IMR-90 (cell line): ENCODE results near the gene PRRC2A. TPM values are rescaled to one million over a fixed set of nuclear protein-coding genes. Genes with fewer than 3 reads are reported as not detected.
A peak's percentile ranks its signal among the peaks of the same experiment; 100 is the strongest.

Experiments
- ATAC-seq: fragments of 200-7000 bp; cut with Tn5 transposase; 2 replicates; pipeline ENCODE4 v1.9.1; 2020; ENCODE audit warnings: low read depth, mild to moderate bottlenecking, moderate library complexity
- BruUV-seq: library from RNA; stranded (reverse); fragments of 400-500 nt; replicated peaks from 2 replicates; lab custom pipeline; 2021; lab: Mats Ljungman, UMichigan
- CTCF ChIA-PET: fragments of 300-600 bp; formaldehyde crosslinking; extraction: SDS; loops from one replicate; lab custom pipeline; 2021; ENCODE audit warnings: antibody characterized with exemption; lab: Yijun Ruan, JAX
- POLR2A ChIA-PET: fragments of 300-600 bp; sonication (Branson Sonifier 250); formaldehyde crosslinking; loops from one replicate; lab custom pipeline; 2022; ENCODE audit warnings: antibody characterized with exemption; ENCODE audit not compliant: unreplicated experiment; lab: Charles Lee
- DNase-seq: peaks from one replicate; pipeline ENCODE4 v3.0.0; 2013
- H2AFZ ChIP-seq: replicated peaks from 2 replicates; pipeline ENCODE3; 2013; ENCODE audit warnings: low read length, mild to moderate bottlenecking; ENCODE audit not compliant: poor library complexity
- H2AK5ac ChIP-seq: 2 replicates; pipeline ENCODE4 v1.6.1; 2013; ENCODE audit warnings: low read depth, low read length, inconsistent platforms
- H2AK9ac ChIP-seq: replicated peaks from 2 replicates; pipeline ENCODE3; 2013; ENCODE audit warnings: mild to moderate bottlenecking, low read depth, low read length, moderate library complexity; ENCODE audit not compliant: poor library complexity
- H2BK120ac ChIP-seq: 2 replicates; pipeline ENCODE4 v1.6.1; 2013; ENCODE audit warnings: low read depth, low read length, inconsistent platforms
- H2BK15ac ChIP-seq: 3 replicates; pipeline ENCODE4 v1.6.1; 2013; ENCODE audit warnings: low read depth, low read length, inconsistent platforms
- H2BK20ac ChIP-seq: 2 replicates; pipeline ENCODE4 v1.6.1; 2013; ENCODE audit warnings: low read depth, mild to moderate bottlenecking, inconsistent platforms, low read length, moderate library complexity
- H2BK5ac ChIP-seq: 2 replicates; pipeline ENCODE4 v1.6.1; 2013; ENCODE audit warnings: mild to moderate bottlenecking, low read depth, low read length, inconsistent platforms; ENCODE audit not compliant: poor library complexity, severe bottlenecking
- H3K14ac ChIP-seq: replicated peaks from 2 replicates; pipeline ENCODE4 v1.6.1; 2013; ENCODE audit warnings: low read depth, low read length, inconsistent platforms
- H3K18ac ChIP-seq: 2 replicates; pipeline ENCODE4 v1.6.1; 2013; ENCODE audit warnings: low read depth, low read length, control low read depth
- H3K23ac ChIP-seq: 2 replicates; pipeline ENCODE4 v1.6.1; 2013; ENCODE audit warnings: low read depth, low read length, inconsistent platforms
- H3K27ac ChIP-seq: 2 replicates; pipeline ENCODE4 v1.5.1; 2013; ENCODE audit warnings: mild to moderate bottlenecking, control low read depth, low read length; ENCODE audit not compliant: insufficient read depth
- H3K27me3 ChIP-seq: 2 replicates; pipeline ENCODE4 v1.6.1; 2013; ENCODE audit warnings: low read length; ENCODE audit not compliant: control insufficient read depth, insufficient read depth
- H3K36me3 ChIP-seq: 2 replicates; pipeline ENCODE4 v1.6.1; 2013; ENCODE audit warnings: low read length, mixed read lengths; ENCODE audit not compliant: control insufficient read depth, insufficient read depth
- H3K4ac ChIP-seq: 2 replicates; pipeline ENCODE4 v1.6.1; 2013; ENCODE audit warnings: low read depth, low read length, inconsistent platforms
- H3K4me1 ChIP-seq: 2 replicates; pipeline ENCODE4 v1.6.1; 2013; ENCODE audit warnings: low read length, mixed read lengths; ENCODE audit not compliant: control insufficient read depth, insufficient read depth
- H3K4me2 ChIP-seq: 2 replicates; pipeline ENCODE4 v1.6.1; 2013; ENCODE audit warnings: low read depth, mild to moderate bottlenecking, control low read depth, low read length, moderate library complexity
- H3K4me3 ChIP-seq: 2 replicates; pipeline ENCODE4 v1.5.1; 2013; ENCODE audit warnings: low read depth, mild to moderate bottlenecking, control low read depth, low read length, moderate library complexity; ENCODE audit not compliant: insufficient read depth
- H3K56ac ChIP-seq: 2 replicates; pipeline ENCODE4 v1.6.1; 2013; ENCODE audit warnings: low read length, inconsistent platforms; ENCODE audit not compliant: insufficient read depth; ENCODE audit errors: extremely low read depth
- H3K79me1 ChIP-seq, 2 experiments: 2 replicates each; pipeline ENCODE4 v1.6.1; 2013; ENCODE audit warnings: low read length in 2 of 2, inconsistent platforms in 1 of 2, low read depth in 1 of 2
- H3K9ac ChIP-seq: 2 replicates; pipeline ENCODE4 v1.6.1; 2013; ENCODE audit warnings: low read depth, low read length, control low read depth
- H3K9me1 ChIP-seq: 2 replicates; pipeline ENCODE4 v1.6.1; 2013; ENCODE audit warnings: low read length, inconsistent platforms; ENCODE audit not compliant: insufficient read depth
- H3K9me3 ChIP-seq: 2 replicates; pipeline ENCODE4 v1.6.1; 2013; ENCODE audit warnings: low read length; ENCODE audit not compliant: control insufficient read depth, insufficient read depth
- H4K20me1 ChIP-seq: 2 replicates; pipeline ENCODE4 v1.6.1; 2013; ENCODE audit warnings: low read length, inconsistent platforms; ENCODE audit not compliant: insufficient read depth
- H4K5ac ChIP-seq: 2 replicates; pipeline ENCODE4 v1.6.1; 2013; ENCODE audit warnings: mild to moderate bottlenecking, low read depth, low read length, control low read depth
- H4K8ac ChIP-seq, 2 experiments: 2 replicates each; pipeline ENCODE4 v1.6.1; 2013; ENCODE audit warnings: low read depth in 2 of 2, low read length in 2 of 2, control low read depth in 1 of 2, inconsistent platforms in 1 of 2
- H4K91ac ChIP-seq: 2 replicates; pipeline ENCODE4 v1.6.1; 2013; ENCODE audit warnings: low read depth, low read length, inconsistent platforms; ENCODE audit not compliant: insufficient read depth
- CEBPB ChIP-seq: IDR thresholded peaks from 2 replicates; pipeline ENCODE4 v1.6.1; 2012; ENCODE audit warnings: low read depth, low read length, improper control_type of control experiment
- ELK1 ChIP-seq: fragments of 150-350 bp; IDR thresholded peaks from 2 replicates; pipeline ENCODE4 v1.6.1; 2016; ENCODE audit warnings: low read depth, mild to moderate bottlenecking, low read length, moderate library complexity, borderline replicate concordance
- FOS ChIP-seq: fragments of 150-350 bp; IDR thresholded peaks from 2 replicates; pipeline ENCODE4 v1.6.1; 2016; ENCODE audit warnings: low read depth, low read length
- MAFK ChIP-seq: IDR thresholded peaks from 2 replicates; pipeline ENCODE4 v1.6.1; 2012; ENCODE audit warnings: low read depth, low read length, improper control_type of control experiment
- MAZ ChIP-seq: IDR thresholded peaks from 2 replicates; pipeline ENCODE4 v1.6.1; 2012; ENCODE audit warnings: low read depth, mild to moderate bottlenecking, low read length, improper control_type of control experiment, moderate library complexity, borderline replicate concordance
- MXI1 ChIP-seq: IDR thresholded peaks from 2 replicates; pipeline ENCODE4 v1.6.1; 2012; ENCODE audit warnings: low read depth, mild to moderate bottlenecking, low read length, moderate library complexity, borderline replicate concordance
- NFE2L2 ChIP-seq: fragments of 150-350 bp; IDR thresholded peaks from 2 replicates; pipeline ENCODE4 v1.6.1; 2016; ENCODE audit warnings: low read depth, mild to moderate bottlenecking, low read length
- RAD21 ChIP-seq: IDR thresholded peaks from 2 replicates; pipeline ENCODE4 v1.6.1; 2012; ENCODE audit warnings: low read length, improper control_type of control experiment
- RCOR1 ChIP-seq: IDR thresholded peaks from 2 replicates; pipeline ENCODE4 v1.6.1; 2012; ENCODE audit warnings: mild to moderate bottlenecking, low read length, improper control_type of control experiment; ENCODE audit not compliant: insufficient replicate concordance
- SMC3 ChIP-seq: fragments of 150-350 bp; IDR thresholded peaks from 2 replicates; pipeline ENCODE4 v1.6.1; 2016; ENCODE audit warnings: low read depth, mild to moderate bottlenecking, antibody characterized with exemption, low read length, moderate library complexity
- WGBS, 2 experiments: methylation state at CpG; one replicate each; pipeline versions ENCODE4 v1.1.5 to v1.1.7; 2013; ENCODE audit warnings: missing lambda C conversion rate in 2 of 2; ENCODE audit not compliant: insufficient read length in 1 of 2; ENCODE audit errors: extremely low coverage in 2 of 2; 5-methylcytosine and 5-hydroxymethylcytosine counted together
- dilution Hi-C: fragments of 300-500 bp; cut with HindIII; formaldehyde crosslinking; loops from one replicate; pipeline ENCODE4 v1.14.3; 2018; ENCODE audit warnings: low sequenced_read_pairs; ENCODE audit not compliant: unreplicated experiment
- in situ Hi-C: fragments of 300-500 bp; cut with MboI; formaldehyde crosslinking; loops from 3 replicates; pipeline ENCODE4 v1.14.3; 2019; ENCODE audit warnings: low sequenced_read_pairs, inconsistent platforms, mixed read lengths
- intact Hi-C: fragments of 100-400 bp; cut with micrococcal nuclease; formaldehyde crosslinking; loops from 2 replicates; pipeline ENCODE4 v1.10.0; 2022
- polyA plus RNA-seq, 3 experiments: library from polyadenylated mRNA; depleted of rRNA; stranded (reverse); fragments of >200 nt; gene quantifications; 2 replicates each; pipeline ENCODE4 v1.2.3, GENCODE V29; 2012; ENCODE audit warnings: low replicate concordance in 1 of 3
- total RNA-seq: library from RNA; depleted of rRNA; stranded (reverse); fragments of >200 nt; gene quantifications from 2 replicates; pipeline ENCODE4 v1.2.3, GENCODE V29; 2012

The PRRC2A gene
- total and polyA plus RNA-seq, 2 of the 4 experiments (the other 2 are of a cell fraction) = 7.7 to 88.6 TPM

GRCh38 chr6:31634131-31634530 lies 13.6 kb downstream of the PRRC2A start:
- H2BK5ac ChIP-seq = no peak overlapping the region
- H2AFZ ChIP-seq = no peak overlapping the region
- no peak overlapping the region for H2BK20ac ChIP-seq
- H3K27ac ChIP-seq = no peak overlapping the region
- no peak overlapping the region for H3K23ac ChIP-seq
- H3K4ac ChIP-seq = no peak overlapping the region
- H3K4me1 ChIP-seq = no peaks in the 10 kb centered on the region
- ChIA-PET CTCF (no interaction called here), POLR2A (interaction anchor here (0.9 kb wide), 1 partner anchor 29 kb away, joined by 3 read pairs; no protein-coding TSS in a partner anchor)
- no peak overlapping the region for H4K8ac ChIP-seq
- no peak overlapping the region for H3K56ac ChIP-seq
- H3K9ac ChIP-seq = no peak overlapping the region
- H3K27me3 ChIP-seq = no peaks in the 10 kb centered on the region
- H3K79me1 ChIP-seq = peaks cover 31 to 44% of the 10 kb centered on the region in 2 experiments
- H3K4me2 ChIP-seq = no peak overlapping the region
- no peak overlapping the region for H4K5ac ChIP-seq
- H2BK15ac ChIP-seq = no peak overlapping the region
- H2AK9ac ChIP-seq = no peak overlapping the region
- DNase-seq (peak; percentile 20), ATAC-seq (peak; percentile 24)
- H3K18ac ChIP-seq = no peak overlapping the region
- H3K4me3 ChIP-seq = no peak overlapping the region
- H3K9me1 ChIP-seq = no peaks in the 10 kb centered on the region
- H3K36me3 ChIP-seq = peaks cover 85% of the 10 kb centered on the region
- no peaks in the 10 kb centered on the region for H3K9me3 ChIP-seq
- WGBS, 2 experiments = no CpG with 5 or more reads among the region's 3 CpGs
- in situ Hi-C loops = no loop called here
- H3K14ac ChIP-seq = no peak overlapping the region
- H4K91ac ChIP-seq = no peak overlapping the region
- no peak overlapping the region for H2BK120ac ChIP-seq
- BruUV-seq = no TSS peak
- H2AK5ac ChIP-seq = no peak overlapping the region
- TF ChIP-seq SMC3 (no peak), ELK1 (no peak), MXI1 (no peak), MAZ (no peak), CEBPB (no peak), NFE2L2 (no peak), MAFK (no peak), RCOR1 (no peak), RAD21 (no peak), FOS (no peak)
- intact Hi-C loops = no loop called here
- H4K20me1 ChIP-seq = peaks cover 24% of the 10 kb centered on the region
- dilution Hi-C loops = no loop called here
